ENCODE data around the gene STH. TPM values are rescaled to one million over a fixed set of nuclear protein-coding genes. Genes with fewer than 3 reads are reported as not detected.

Gene STH
- total and polyA plus RNA-seq, 12 donors = not detected

DNA sequence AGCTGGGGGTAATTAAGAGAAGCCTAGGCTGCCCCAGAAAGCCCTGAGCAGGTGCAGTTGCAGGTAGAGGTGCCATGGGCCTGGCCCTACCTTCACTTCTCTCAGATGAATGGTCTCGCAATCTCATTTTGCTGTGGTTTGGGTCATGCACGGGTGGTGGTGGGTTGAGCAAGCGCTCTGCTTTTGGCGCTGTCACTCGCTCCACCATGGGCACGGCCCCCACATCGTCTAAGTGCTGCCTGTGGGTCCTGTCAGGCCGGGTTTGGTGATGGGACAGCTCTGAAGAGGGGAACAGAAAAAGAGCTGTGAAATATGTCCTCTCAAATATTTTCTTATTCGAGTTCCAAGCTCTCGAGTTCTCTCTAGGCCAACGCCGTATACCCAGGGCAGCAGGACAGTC, 39.9 kb downstream of the STH start:
- intact Hi-C loops (cut with DNase I) = loop anchor here in 1 of 10 donors (5.0 kb wide), 1 partner anchor 158 kb away; no protein-coding TSS in a partner anchor
- Histone ChIP-seq H3K36me3 (peaks cover 0 to 99% (median 52%) of the 10 kb centered on the region in 9 donors), H3K4me1 (peaks cover 0 to 34% (median 15%) of the 10 kb centered on the region in 9 donors), H3K27me3 (no peaks in the 10 kb centered on the region), H3K4me3 (no peak overlapping the region), H3K9me3 (no peaks in the 10 kb centered on the region), H3K27ac (peak overlapping the region in 5 of 10 donors; percentile 10 to 49 (median 30))
- TF ChIP-seq, protein P1, sequence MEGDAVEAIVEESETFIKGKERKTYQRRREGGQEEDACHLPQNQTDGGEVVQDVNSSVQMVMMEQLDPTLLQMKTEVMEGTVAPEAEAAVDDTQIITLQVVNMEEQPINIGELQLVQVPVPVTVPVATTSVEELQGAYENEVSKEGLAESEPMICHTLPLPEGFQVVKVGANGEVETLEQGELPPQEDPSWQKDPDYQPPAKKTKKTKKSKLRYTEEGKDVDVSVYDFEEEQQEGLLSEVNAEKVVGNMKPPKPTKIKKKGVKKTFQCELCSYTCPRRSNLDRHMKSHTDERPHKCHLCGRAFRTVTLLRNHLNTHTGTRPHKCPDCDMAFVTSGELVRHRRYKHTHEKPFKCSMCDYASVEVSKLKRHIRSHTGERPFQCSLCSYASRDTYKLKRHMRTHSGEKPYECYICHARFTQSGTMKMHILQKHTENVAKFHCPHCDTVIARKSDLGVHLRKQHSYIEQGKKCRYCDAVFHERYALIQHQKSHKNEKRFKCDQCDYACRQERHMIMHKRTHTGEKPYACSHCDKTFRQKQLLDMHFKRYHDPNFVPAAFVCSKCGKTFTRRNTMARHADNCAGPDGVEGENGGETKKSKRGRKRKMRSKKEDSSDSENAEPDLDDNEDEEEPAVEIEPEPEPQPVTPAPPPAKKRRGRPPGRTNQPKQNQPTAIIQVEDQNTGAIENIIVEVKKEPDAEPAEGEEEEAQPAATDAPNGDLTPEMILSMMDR (IDR thresholded peaks at IDR 0.05) = no peak
- ATAC-seq (peak in 4 of 8 donors; percentile 5 to 37 (median 16)), DNase-seq (no peak)
- WGBS, 2 donors = 93% methylated on average over 12 of the region's 12 CpGs

DNA sequence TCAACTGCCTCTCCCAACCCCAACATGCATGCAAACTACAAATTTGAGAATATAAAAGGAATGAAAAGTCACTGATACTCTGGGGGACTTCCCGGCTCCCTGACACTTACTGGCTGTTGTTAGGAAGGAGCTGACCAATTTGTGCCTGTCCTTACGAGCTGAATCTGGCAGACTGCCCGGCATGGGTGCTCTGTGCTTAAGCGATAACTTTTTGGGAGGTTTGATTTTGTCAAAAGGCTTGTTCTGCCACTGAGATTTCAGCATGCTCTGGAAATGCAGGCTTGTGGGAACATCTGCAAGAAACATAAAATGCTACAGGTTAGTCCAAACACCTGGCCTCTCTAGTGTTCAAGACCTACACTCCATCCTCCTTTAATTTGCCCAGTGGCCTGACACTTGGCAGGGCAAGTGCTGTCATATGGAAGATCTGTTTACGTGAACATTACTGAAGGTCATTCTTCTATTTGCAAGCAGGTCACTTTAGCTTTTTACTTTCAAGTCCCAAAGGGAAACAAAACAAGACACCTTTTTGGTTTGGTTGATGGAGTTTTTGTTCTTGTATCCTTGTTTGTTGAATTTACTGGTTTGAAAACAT, 40.6 kb downstream of the STH start:
- intact Hi-C loops (cut with DNase I) = loop anchor here in 7 of 10 donors (5.0 kb wide), 4 partner anchors 37 to 173 kb away; partner anchors contain the start of gene KANSL1 (in 2 of the 7)
- Histone ChIP-seq H3K27ac (peak overlapping the region in 4 of 10 donors; percentile 25 to 49 (median 40)), H3K9me3 (no peaks in the 10 kb centered on the region), H3K4me1 (peaks cover 0 to 41% (median 23%) of the 10 kb centered on the region in 9 donors), H3K4me3 (no peak overlapping the region), H3K36me3 (peaks cover 0 to 96% (median 44%) of the 10 kb centered on the region in 9 donors), H3K27me3 (no peaks in the 10 kb centered on the region)
- TF ChIP-seq, protein P1 (IDR thresholded peaks at IDR 0.05) = no peak
- DNase-seq = peak; percentile 43 to 44
- peak in 6 of 8 donors; percentile 52 to 77 (median 72) for ATAC-seq
- WGBS, 2 donors = 33 to 52% methylated on average over 5 of the region's 5 CpGs

DNA sequence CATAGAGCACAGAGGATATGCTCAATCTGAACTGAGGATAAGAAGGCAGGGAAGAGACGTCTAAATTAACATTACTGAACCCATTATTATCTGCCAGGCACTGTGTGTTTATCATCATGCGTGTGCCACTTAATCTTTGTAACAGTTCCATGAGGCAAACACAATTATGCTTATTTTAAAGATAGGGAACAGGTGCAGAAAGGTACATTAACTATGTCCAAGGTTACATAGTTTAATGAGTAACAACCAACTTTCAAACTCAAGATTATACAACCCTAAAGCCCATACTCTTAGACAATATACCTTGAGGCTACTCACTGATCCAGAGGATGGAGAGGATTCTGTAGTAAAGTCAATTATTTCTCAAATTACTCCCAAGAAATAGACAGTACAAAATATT, 43.2 kb downstream of the STH start:
- intact Hi-C loops (cut with DNase I) = loop anchor here in 6 of 10 donors (2.0 to 5.0 kb wide), 4 partner anchors 40 to 171 kb away; partner anchors contain the start of gene KANSL1 (in 2 of the 6)
- Histone ChIP-seq H3K4me3 (no peak overlapping the region), H3K9me3 (no peaks in the 10 kb centered on the region), H3K36me3 (peaks cover 0 to 96% (median 32%) of the 10 kb centered on the region in 9 donors), H3K4me1 (peaks cover 0 to 65% (median 32%) of the 10 kb centered on the region in 9 donors), H3K27me3 (no peaks in the 10 kb centered on the region), H3K27ac (no peak overlapping the region)
- 57 to 66% methylated on average over 2 of the region's 2 CpGs for WGBS, 2 donors
- TF ChIP-seq, protein P1 (IDR thresholded peaks at IDR 0.05) = no peak
- no peak for DNase-seq
- no peak for ATAC-seq

DNA sequence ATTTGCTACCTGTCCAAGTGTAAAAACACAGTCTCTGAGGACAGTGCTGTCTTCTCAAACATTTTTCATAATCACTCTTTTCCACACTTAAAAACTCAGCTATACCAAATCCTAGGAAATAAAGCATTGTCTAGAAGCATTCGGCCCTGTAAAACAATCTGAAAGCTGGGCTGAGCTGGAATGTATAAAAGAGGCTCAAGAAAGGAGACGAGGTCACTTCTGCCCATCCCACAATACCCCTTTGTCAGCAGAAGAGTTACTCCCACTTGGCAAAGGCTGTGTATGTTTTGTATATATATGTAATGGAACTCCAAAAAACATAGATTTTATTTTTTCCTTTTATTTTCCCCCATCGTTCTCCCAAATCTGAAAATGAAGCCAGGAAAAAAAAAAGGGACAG, 43.9 kb downstream of the STH start:
- no peaks in the 10 kb centered on the region for H3K9me3 ChIP-seq
- DNase-seq (no peak), ATAC-seq (no peak)
- WGBS, 2 donors = 72 to 81% methylated on average over 3 of the region's 3 CpGs
- H3K4me3 ChIP-seq = no peak overlapping the region
- TF ChIP-seq, protein P1 (IDR thresholded peaks at IDR 0.05) = no peak
- peaks cover 0 to 96% (median 27%) of the 10 kb centered on the region in 9 donors for H3K36me3 ChIP-seq
- H3K27me3 ChIP-seq = no peaks in the 10 kb centered on the region
- H3K4me1 ChIP-seq = peaks cover 0 to 65% (median 32%) of the 10 kb centered on the region in 9 donors
- no peak overlapping the region for H3K27ac ChIP-seq
- intact Hi-C loops (cut with DNase I) = loop anchor here in 6 of 10 donors (2.0 to 5.0 kb wide), 4 partner anchors 41 to 170 kb away; partner anchors contain the start of gene KANSL1 (in 2 of the 6)
